ENCODE results near the gene ODAD3.
"Not testable (repeated sequence)": the region's sequence is repeated elsewhere in the genome, so short reads cannot be mapped to it uniquely, and the experiment has no call there.

Gene ODAD3

GRCh38 chr19:11434703-11435056 lies 241 bp downstream of the ODAD3 start:
- DNase-seq = no peak

GRCh38 chr19:11433526-11433925 lies 1.4 kb downstream of the ODAD3 start:
- not testable (repeated sequence) for DNase-seq

GRCh38 chr19:11426656-11427055 lies 8.3 kb downstream of the ODAD3 start:
- no peak for DNase-seq

GRCh38 chr19:11425719-11426457 lies 9.0 kb downstream of the ODAD3 start:
- no peak for DNase-seq

GRCh38 chr19:11423791-11424181 lies 11.1 kb downstream of the ODAD3 start:
- DNase-seq = no peak

- no peak for DNase-seq
Observed at GRCh38 chr19:11423164-11423790, 11.6 kb downstream of the ODAD3 start.

- peak; percentile 64 for DNase-seq
Observed at GRCh38 chr19:11422163-11423065, 12.5 kb downstream of the ODAD3 start.

GRCh38 chr19:11421371-11422098 lies 13.4 kb downstream of the ODAD3 start:
- DNase-seq = peak; percentile 12

- no peak for DNase-seq
Observed at GRCh38 chr19:11420429-11421370, 14.2 kb downstream of the ODAD3 start.

- DNase-seq = no peak
Observed at GRCh38 chr19:11418549-11419506, 16.1 kb downstream of the ODAD3 start, which contains the start of gene RGL3. RGL3 (minus strand) TSS chr19:11419314; CDS start chr19:11419278, 36 bp downstream.

- no peak for DNase-seq
Observed at GRCh38 chr19:11418094-11418548, 16.8 kb downstream of the ODAD3 start.

GRCh38 chr19:11416346-11417052 lies 18.4 kb downstream of the ODAD3 start:
- DNase-seq = no peak

- no peak for DNase-seq
Observed at GRCh38 chr19:11414544-11414943, 20.4 kb downstream of the ODAD3 start.

GRCh38 chr19:11410682-11411081 lies 24.2 kb downstream of the ODAD3 start:
- DNase-seq = no peak

GRCh38 chr19:11408591-11408990 lies 26.3 kb downstream of the ODAD3 start:
- DNase-seq = no peak

- not testable (repeated sequence) for DNase-seq
Observed at GRCh38 chr19:11406703-11407236, 28.2 kb downstream of the ODAD3 start.

GRCh38 chr19:11405846-11406643 lies 28.9 kb downstream of the ODAD3 start:
- no peak for DNase-seq

- no peak for DNase-seq
Observed at GRCh38 chr19:11404588-11405222, 30.2 kb downstream of the ODAD3 start.

All from central memory CD4-positive, alpha-beta T cell (primary cell).